ENCODE measurements around the gene DZIP3.
A peak's percentile ranks its signal among the peaks of the same experiment; 100 is the strongest.
"Not testable (repeated sequence)": the region's sequence is repeated elsewhere in the genome, so short reads cannot be mapped to it uniquely, and the experiment has no call there.

DZIP3 gene

GRCh38 chr3:108605491-108605890 is 16.0 kb downstream of the DZIP3 start:
- TF ChIP-seq, protein P1, sequence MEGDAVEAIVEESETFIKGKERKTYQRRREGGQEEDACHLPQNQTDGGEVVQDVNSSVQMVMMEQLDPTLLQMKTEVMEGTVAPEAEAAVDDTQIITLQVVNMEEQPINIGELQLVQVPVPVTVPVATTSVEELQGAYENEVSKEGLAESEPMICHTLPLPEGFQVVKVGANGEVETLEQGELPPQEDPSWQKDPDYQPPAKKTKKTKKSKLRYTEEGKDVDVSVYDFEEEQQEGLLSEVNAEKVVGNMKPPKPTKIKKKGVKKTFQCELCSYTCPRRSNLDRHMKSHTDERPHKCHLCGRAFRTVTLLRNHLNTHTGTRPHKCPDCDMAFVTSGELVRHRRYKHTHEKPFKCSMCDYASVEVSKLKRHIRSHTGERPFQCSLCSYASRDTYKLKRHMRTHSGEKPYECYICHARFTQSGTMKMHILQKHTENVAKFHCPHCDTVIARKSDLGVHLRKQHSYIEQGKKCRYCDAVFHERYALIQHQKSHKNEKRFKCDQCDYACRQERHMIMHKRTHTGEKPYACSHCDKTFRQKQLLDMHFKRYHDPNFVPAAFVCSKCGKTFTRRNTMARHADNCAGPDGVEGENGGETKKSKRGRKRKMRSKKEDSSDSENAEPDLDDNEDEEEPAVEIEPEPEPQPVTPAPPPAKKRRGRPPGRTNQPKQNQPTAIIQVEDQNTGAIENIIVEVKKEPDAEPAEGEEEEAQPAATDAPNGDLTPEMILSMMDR (conservative IDR thresholded peaks at IDR 0.05; ENCODE audit: low read depth, low read length), result no peak
- no peak overlapping the region for H3K4me3 ChIP-seq (ENCODE audit: low read length)
- no peak for DNase-seq (ENCODE audit: low read depth)

GRCh38 chr3:108608750-108609149 is 19.2 kb downstream of the DZIP3 start:
- TF ChIP-seq, protein P1 (conservative IDR thresholded peaks at IDR 0.05; ENCODE audit: low read depth, low read length), result no peak
- H3K4me3 ChIP-seq (ENCODE audit: low read length), result no peak overlapping the region
- DNase-seq (ENCODE audit: low read depth), result no peak

GRCh38 chr3:108610651-108611050 is 21.1 kb downstream of the DZIP3 start:
- no peak overlapping the region for H3K4me3 ChIP-seq (ENCODE audit: low read length)
- DNase-seq (ENCODE audit: low read depth), result no peak
- TF ChIP-seq, protein P1 (conservative IDR thresholded peaks at IDR 0.05; ENCODE audit: low read depth, low read length), result no peak

- not testable (repeated sequence) for DNase-seq (ENCODE audit: low read depth); H3K4me3 ChIP-seq (ENCODE audit: low read length)
Observed at GRCh38 chr3:108616090-108616489, 26.6 kb downstream of the DZIP3 start.

GRCh38 chr3:108620250-108620649 is 30.7 kb downstream of the DZIP3 start:
- TF ChIP-seq, protein P1 (conservative IDR thresholded peaks at IDR 0.05; ENCODE audit: low read depth, low read length), result no peak
- no peak overlapping the region for H3K4me3 ChIP-seq (ENCODE audit: low read length)
- peak; percentile 13 for DNase-seq (ENCODE audit: low read depth)

- TF ChIP-seq, protein P1 (conservative IDR thresholded peaks at IDR 0.05; ENCODE audit: low read depth, low read length), result no peak
- no peak for DNase-seq (ENCODE audit: low read depth)
- no peak overlapping the region for H3K4me3 ChIP-seq (ENCODE audit: low read length)
Observed at GRCh38 chr3:108623504-108623903, 34.0 kb downstream of the DZIP3 start.

- no peak overlapping the region for H3K4me3 ChIP-seq (ENCODE audit: low read length)
- no peak for DNase-seq (ENCODE audit: low read depth)
Observed at GRCh38 chr3:108629974-108630373, 40.5 kb downstream of the DZIP3 start.

More at GRCh38 chr3:108629974-108630373, 40.5 kb downstream of the DZIP3 start:
- TF ChIP-seq, protein P1 (conservative IDR thresholded peaks at IDR 0.05; ENCODE audit: low read depth, low read length), result no peak

All from retinal pigment epithelial cell (primary cell).